ENCODE results near the gene C2CD2L. TPM values are rescaled to one million over a fixed set of nuclear protein-coding genes. Genes with fewer than 3 reads are reported as not detected.
A peak's percentile ranks its signal among the peaks of the same experiment; 100 is the strongest.

Gene C2CD2L
- total and polyA plus RNA-seq, 2 of the 13 experiments (the other 11 are each of a cell fraction or from before 2014, with no cell fraction given): 3.7 to 5.5 TPM

DNA sequence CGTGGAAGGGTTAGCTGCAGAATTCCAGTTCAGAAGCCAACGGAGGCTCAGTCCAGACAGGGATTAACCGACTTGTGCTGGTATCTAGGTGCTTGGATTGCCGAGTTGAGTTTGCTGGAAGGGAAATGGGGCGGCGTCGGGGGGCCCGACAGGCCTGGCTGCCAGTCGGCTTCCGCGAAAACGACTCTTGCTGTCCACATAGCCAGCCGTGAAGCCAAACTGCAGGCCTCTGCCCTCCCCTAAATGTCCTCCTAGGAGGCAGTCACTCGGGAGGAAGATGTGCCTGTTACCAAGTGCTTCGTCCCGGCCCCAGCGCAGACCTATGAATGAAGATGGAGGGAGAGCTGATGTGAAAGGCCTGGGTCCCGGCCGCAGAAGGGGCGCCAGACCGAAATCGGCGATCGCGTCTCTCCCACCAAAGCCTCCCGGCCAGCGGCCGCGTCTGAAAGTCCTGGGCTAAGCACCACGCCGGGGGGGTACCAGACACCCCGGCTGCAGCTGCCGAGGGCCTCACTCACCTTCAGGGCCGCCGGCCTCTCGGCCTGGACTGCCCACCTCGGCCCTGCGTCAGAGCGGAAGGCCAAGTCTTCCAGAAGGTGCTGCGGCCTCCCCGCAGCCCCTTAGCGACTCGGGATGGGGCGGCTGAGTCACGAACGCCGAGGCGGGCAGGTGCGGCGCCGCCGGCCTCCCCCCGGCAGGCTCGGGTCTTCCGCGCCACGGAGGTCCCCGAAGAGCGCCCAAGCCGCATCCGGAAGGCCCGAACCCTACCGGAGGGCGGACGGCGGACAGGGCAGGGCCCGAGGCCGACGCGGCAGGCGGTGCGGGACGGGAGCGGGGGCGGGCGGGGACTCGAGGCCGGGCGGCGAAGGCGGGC, 13.0 kb upstream of the C2CD2L start (continued):
- TF ChIP-seq ZIK1 (CRISPR knock-in tag; IDR thresholded peaks at IDR 0.05; ENCODE audit: borderline replicate concordance, low read depth) (no peak), MXD4 (CRISPR knock-in tag; IDR thresholded peaks at IDR 0.05) (no peak), ELF4 (CRISPR knock-in tag; IDR thresholded peaks at IDR 0.05; ENCODE audit: borderline replicate concordance) (no peak), HHEX (CRISPR knock-in tag; IDR thresholded peaks at IDR 0.05) (no peak), ZNF232 (CRISPR knock-in tag; IDR thresholded peaks at IDR 0.05; ENCODE audit: borderline replicate concordance) (peak; percentile 75; the same call in 1 of the 2 replicates), KDM2A (CRISPR knock-in tag; IDR thresholded peaks at IDR 0.05; ENCODE audit: borderline replicate concordance, low read depth) (peak; percentile 91), KLF6 (CRISPR knock-in tag; IDR thresholded peaks at IDR 0.05) (no peak), SRSF4 (IDR thresholded peaks at IDR 0.05; ENCODE audit: low read depth, low read length, poor library complexity, severe bottlenecking) (no peak), MYC (CRISPR knock-in tag; IDR thresholded peaks at IDR 0.05; ENCODE audit: borderline replicate concordance) (no peak), ZNF12 (CRISPR knock-in tag; IDR thresholded peaks at IDR 0.05) (no peak), POLR2A (IDR thresholded peaks at IDR 0.05; ENCODE audit: insufficient read depth in 1 of 2, low read depth in 2 of 2, low read length in 2 of 2) (peak in 1 of 2 experiments; percentile 49; a peak in 2 of 4 replicates), GATA4 (IDR thresholded peaks at IDR 0.05; ENCODE audit: borderline replicate concordance, low read depth) (no peak), CBX2 (IDR thresholded peaks at IDR 0.05; ENCODE audit: low read depth, low read length) (no peak), CBX2 (CRISPR knock-in tag; IDR thresholded peaks at IDR 0.05; ENCODE audit: low read depth) (no peak), ZNF17 (CRISPR knock-in tag; IDR thresholded peaks at IDR 0.05) (no peak), MIER2 (CRISPR knock-in tag; IDR thresholded peaks at IDR 0.05) (no peak)
- TF ChIP-seq, protein P1, sequence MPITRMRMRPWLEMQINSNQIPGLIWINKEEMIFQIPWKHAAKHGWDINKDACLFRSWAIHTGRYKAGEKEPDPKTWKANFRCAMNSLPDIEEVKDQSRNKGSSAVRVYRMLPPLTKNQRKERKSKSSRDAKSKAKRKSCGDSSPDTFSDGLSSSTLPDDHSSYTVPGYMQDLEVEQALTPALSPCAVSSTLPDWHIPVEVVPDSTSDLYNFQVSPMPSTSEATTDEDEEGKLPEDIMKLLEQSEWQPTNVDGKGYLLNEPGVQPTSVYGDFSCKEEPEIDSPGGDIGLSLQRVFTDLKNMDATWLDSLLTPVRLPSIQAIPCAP (CRISPR knock-in tag; IDR thresholded peaks at IDR 0.05; ENCODE audit: low read depth): no peak
- TF ChIP-seq, protein P2, sequence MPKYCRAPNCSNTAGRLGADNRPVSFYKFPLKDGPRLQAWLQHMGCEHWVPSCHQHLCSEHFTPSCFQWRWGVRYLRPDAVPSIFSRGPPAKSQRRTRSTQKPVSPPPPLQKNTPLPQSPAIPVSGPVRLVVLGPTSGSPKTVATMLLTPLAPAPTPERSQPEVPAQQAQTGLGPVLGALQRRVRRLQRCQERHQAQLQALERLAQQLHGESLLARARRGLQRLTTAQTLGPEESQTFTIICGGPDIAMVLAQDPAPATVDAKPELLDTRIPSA (CRISPR knock-in tag; IDR thresholded peaks at IDR 0.05; ENCODE audit: borderline replicate concordance): no peak; the same call in 1 of the 2 replicates
- TF ChIP-seq, protein P3, sequence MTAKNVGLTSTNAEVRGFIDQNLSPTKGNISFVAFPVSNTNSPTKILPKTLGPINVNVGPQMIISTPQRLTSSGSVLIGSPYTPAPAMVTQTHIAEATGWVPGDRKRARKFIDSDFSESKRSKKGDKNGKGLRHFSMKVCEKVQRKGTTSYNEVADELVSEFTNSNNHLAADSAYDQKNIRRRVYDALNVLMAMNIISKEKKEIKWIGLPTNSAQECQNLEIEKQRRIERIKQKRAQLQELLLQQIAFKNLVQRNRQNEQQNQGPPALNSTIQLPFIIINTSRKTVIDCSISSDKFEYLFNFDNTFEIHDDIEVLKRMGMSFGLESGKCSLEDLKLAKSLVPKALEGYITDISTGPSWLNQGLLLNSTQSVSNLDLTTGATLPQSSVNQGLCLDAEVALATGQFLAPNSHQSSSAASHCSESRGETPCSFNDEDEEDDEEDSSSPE (CRISPR knock-in tag; IDR thresholded peaks at IDR 0.05): no peak
- TF ChIP-seq, protein P4, sequence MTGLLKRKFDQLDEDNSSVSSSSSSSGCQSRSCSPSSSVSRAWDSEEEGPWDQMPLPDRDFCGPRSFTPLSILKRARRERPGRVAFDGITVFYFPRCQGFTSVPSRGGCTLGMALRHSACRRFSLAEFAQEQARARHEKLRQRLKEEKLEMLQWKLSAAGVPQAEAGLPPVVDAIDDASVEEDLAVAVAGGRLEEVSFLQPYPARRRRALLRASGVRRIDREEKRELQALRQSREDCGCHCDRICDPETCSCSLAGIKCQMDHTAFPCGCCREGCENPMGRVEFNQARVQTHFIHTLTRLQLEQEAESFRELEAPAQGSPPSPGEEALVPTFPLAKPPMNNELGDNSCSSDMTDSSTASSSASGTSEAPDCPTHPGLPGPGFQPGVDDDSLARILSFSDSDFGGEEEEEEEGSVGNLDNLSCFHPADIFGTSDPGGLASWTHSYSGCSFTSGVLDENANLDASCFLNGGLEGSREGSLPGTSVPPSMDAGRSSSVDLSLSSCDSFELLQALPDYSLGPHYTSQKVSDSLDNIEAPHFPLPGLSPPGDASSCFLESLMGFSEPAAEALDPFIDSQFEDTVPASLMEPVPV (CRISPR knock-in tag; IDR thresholded peaks at IDR 0.05): peak; percentile 21; the same call in 1 of the 2 replicates
- TF ChIP-seq, protein P5, sequence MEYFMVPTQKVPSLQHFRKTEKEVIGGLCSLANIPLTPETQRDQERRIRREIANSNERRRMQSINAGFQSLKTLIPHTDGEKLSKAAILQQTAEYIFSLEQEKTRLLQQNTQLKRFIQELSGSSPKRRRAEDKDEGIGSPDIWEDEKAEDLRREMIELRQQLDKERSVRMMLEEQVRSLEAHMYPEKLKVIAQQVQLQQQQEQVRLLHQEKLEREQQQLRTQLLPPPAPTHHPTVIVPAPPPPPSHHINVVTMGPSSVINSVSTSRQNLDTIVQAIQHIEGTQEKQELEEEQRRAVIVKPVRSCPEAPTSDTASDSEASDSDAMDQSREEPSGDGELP (IDR thresholded peaks at IDR 0.05; ENCODE audit: borderline replicate concordance, low read depth): no peak
- TF ChIP-seq, protein P6, sequence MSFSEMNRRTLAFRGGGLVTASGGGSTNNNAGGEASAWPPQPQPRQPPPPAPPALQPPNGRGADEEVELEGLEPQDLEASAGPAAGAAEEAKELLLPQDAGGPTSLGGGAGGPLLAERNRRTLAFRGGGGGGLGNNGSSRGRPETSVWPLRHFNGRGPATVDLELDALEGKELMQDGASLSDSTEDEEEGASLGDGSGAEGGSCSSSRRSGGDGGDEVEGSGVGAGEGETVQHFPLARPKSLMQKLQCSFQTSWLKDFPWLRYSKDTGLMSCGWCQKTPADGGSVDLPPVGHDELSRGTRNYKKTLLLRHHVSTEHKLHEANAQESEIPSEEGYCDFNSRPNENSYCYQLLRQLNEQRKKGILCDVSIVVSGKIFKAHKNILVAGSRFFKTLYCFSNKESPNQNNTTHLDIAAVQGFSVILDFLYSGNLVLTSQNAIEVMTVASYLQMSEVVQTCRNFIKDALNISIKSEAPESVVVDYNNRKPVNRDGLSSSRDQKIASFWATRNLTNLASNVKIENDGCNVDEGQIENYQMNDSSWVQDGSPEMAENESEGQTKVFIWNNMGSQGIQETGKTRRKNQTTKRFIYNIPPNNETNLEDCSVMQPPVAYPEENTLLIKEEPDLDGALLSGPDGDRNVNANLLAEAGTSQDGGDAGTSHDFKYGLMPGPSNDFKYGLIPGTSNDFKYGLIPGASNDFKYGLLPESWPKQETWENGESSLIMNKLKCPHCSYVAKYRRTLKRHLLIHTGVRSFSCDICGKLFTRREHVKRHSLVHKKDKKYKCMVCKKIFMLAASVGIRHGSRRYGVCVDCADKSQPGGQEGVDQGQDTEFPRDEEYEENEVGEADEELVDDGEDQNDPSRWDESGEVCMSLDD (CRISPR knock-in tag; IDR thresholded peaks at IDR 0.05; ENCODE audit: borderline replicate concordance): no peak

Measured in HepG2 (cell line).